B cell (primary cell): ENCODE measurements around the gene TAMALIN. TPM values are rescaled to one million over a fixed set of nuclear protein-coding genes. Genes with fewer than 3 reads are reported as not detected.

Experiments used
- ATAC-seq: fragments of 200-7000 bp; cut with Tn5 transposase; one replicate; pipeline ENCODE4 v1.10.0; 2021; ENCODE audit warnings: low read depth, mild to moderate bottlenecking, moderate number of reproducible peaks, moderate library complexity
- CTCF ChIA-PET: fragments of 350-600 bp; sonication (Branson Sonifier 250); formaldehyde crosslinking; loops from one replicate; lab custom pipeline; 2021; ENCODE audit warnings: antibody characterized with exemption, inconsistent platforms; lab: Charles Lee
- POLR2A ChIA-PET: fragments of 350-600 bp; sonication (Branson Sonifier 250); formaldehyde crosslinking; loops from one replicate; lab custom pipeline; 2021; ENCODE audit warnings: antibody characterized with exemption; lab: Charles Lee
- DNase-seq: peaks from one replicate; pipeline ENCODE4 v3.0.0; 2013
- H2AFZ ChIP-seq: 2 replicates; pipeline ENCODE4 v1.6.1; 2012; ENCODE audit warnings: mild to moderate bottlenecking, low read depth, low read length; ENCODE audit not compliant: insufficient read depth, poor library complexity, severe bottlenecking
- H3K27ac ChIP-seq, 2 donors: 1 replicate in 1 of 2; 2 replicates in 1 of 2; pipeline ENCODE4 v1.5.1; 2012 to 2013; ENCODE audit warnings: low read length in 2 of 2, mild to moderate bottlenecking in 2 of 2, moderate library complexity in 1 of 2
- H3K27me3 ChIP-seq, 4 experiments: fragments of 200-600 bp in 1 of 4; sonication (generic) in 1 of 4; replicated peaks in 1 of 4; 1 replicate in 2 of 4; 2 replicates in 2 of 4; pipeline versions ENCODE4 v1.6.1 to v1.7.0; 2013 to 2016; ENCODE audit warnings: low read length in 3 of 4, mild to moderate bottlenecking in 2 of 4, mixed read lengths in 1 of 4, moderate library complexity in 1 of 4; ENCODE audit not compliant: insufficient read depth in 4 of 4, control insufficient read depth in 3 of 4; ENCODE audit errors: control extremely low read depth in 1 of 4
- H3K36me3 ChIP-seq, 2 experiments: replicated peaks in 1 of 2; 1 replicate in 1 of 2; 2 replicates in 1 of 2; pipeline versions ENCODE4 v1.6.1 to v1.7.1; 2013; ENCODE audit warnings: low read length in 1 of 2; ENCODE audit not compliant: insufficient read depth in 2 of 2, control insufficient read depth in 1 of 2; ENCODE audit errors: control extremely low read depth in 1 of 2, extremely low read depth in 1 of 2
- H3K4me1 ChIP-seq, 2 donors: fragments of 200-600 bp in 1 of 2; sonication (generic) in 1 of 2; 1 replicate in 1 of 2; 2 replicates in 1 of 2; pipeline versions ENCODE4 v1.5.1 to v1.6.1; 2013 to 2017; ENCODE audit warnings: low read length in 2 of 2; ENCODE audit not compliant: control insufficient read depth in 2 of 2, insufficient read depth in 2 of 2
- H3K4me2 ChIP-seq: replicated peaks from 2 replicates; pipeline ENCODE3; 2012; ENCODE audit warnings: mild to moderate bottlenecking, low read depth, low read length; ENCODE audit not compliant: poor library complexity, severe bottlenecking
- H3K4me3 ChIP-seq, 5 experiments: fragments of 200-600 bp in 1 of 5; sonication (generic) in 1 of 5; 1 replicate in 3 of 5; 2 replicates in 2 of 5; pipeline versions ENCODE4 v1.5.1 to v1.7.0; 2011 to 2016; ENCODE audit warnings: low read length in 4 of 5, mild to moderate bottlenecking in 4 of 5, low read depth in 2 of 5, control low read depth in 1 of 5, moderate library complexity in 1 of 5; ENCODE audit not compliant: insufficient read depth in 1 of 5; ENCODE audit errors: control extremely low read depth in 1 of 5, extremely low read depth in 1 of 5
- H3K79me2 ChIP-seq: fragments of 200-600 bp; sonication (generic); one replicate; pipeline ENCODE4 v1.6.0; 2016; ENCODE audit warnings: low read length; ENCODE audit not compliant: control insufficient read depth, insufficient read depth
- H3K9ac ChIP-seq: fragments of 200-600 bp; sonication (generic); 2 replicates; pipeline ENCODE4 v1.6.1; 2017; ENCODE audit warnings: mild to moderate bottlenecking, low read length, moderate library complexity
- H3K9me3 ChIP-seq, 3 donors: one replicate each; pipeline versions ENCODE4 v1.6.1 to v1.7.1; 2013; ENCODE audit warnings: low read length in 2 of 3; ENCODE audit not compliant: control insufficient read depth in 2 of 3, insufficient read depth in 1 of 3; ENCODE audit errors: control extremely low read depth in 1 of 3
- H4K20me1 ChIP-seq: 2 replicates; pipeline ENCODE4 v1.6.0; 2012; ENCODE audit warnings: mild to moderate bottlenecking, low read length; ENCODE audit not compliant: insufficient read depth, control insufficient read depth, poor library complexity, severe bottlenecking
- H3K27ac Mint-ChIP-seq: one replicate; pipeline ENCODE4 v1.8.0; 2021; ENCODE audit warnings: mixed read lengths
- H3K27me3 Mint-ChIP-seq: one replicate; pipeline ENCODE4 v1.8.0; 2021; ENCODE audit warnings: mixed read lengths
- H3K4me1 Mint-ChIP-seq: one replicate; pipeline ENCODE4 v1.8.0; 2021; ENCODE audit warnings: mixed read lengths
- H3K4me3 Mint-ChIP-seq: one replicate; pipeline ENCODE4 v1.8.0; 2021; ENCODE audit warnings: mixed read lengths
- H3K9me3 Mint-ChIP-seq: one replicate; pipeline ENCODE4 v1.8.0; 2022; ENCODE audit warnings: mixed read lengths; ENCODE audit not compliant: insufficient read depth
- CTCF ChIP-seq: fragments of 200-600 bp; IDR thresholded peaks from one replicate; pipeline ENCODE4 v1.8.0; 2022; ENCODE audit warnings: antibody characterized with exemption, mild to moderate bottlenecking
- EZH2 ChIP-seq: IDR thresholded peaks from 2 replicates; pipeline ENCODE4 v1.6.1; 2012; ENCODE audit warnings: borderline replicate concordance, low read depth, mild to moderate bottlenecking, moderate library complexity, low read length; ENCODE audit not compliant: insufficient read depth, poor library complexity, severe bottlenecking
- WGBS: methylation state at CpG from one replicate; pipeline ENCODE4 v1.1.5; 2013; ENCODE audit warnings: missing lambda C conversion rate; ENCODE audit not compliant: insufficient coverage; 5-methylcytosine and 5-hydroxymethylcytosine counted together
- intact Hi-C: fragments of 100-400 bp; cut with micrococcal nuclease; formaldehyde crosslinking; loops from one replicate; pipeline ENCODE4 v1.10.0; 2022
- polyA plus RNA-seq: library from polyadenylated mRNA; depleted of rRNA; stranded (reverse); fragments of >200 nt; gene quantifications from 2 replicates; pipeline ENCODE4 v1.2.3, GENCODE V29; 2012
- total RNA-seq, 2 donors: library from RNA; stranded (reverse); fragments of 120-200 nt in 1 of 2; gene quantifications; 1 replicate in 1 of 2; 2 replicates in 1 of 2; pipeline versions ENCODE4 v1.2.3 to v1.2.4, GENCODE V29; 2013 to 2022

The TAMALIN gene
- total and polyA plus RNA-seq, 2 donors (not counting 1 experiment from before 2014, with no cell fraction given), result 139 to 151 TPM

- 31% methylated on average over 2 of the region's 2 CpGs for WGBS
- Mint-ChIP-seq H3K4me1 (peaks cover 50% of the 10 kb centered on the region), H3K27me3 (no peaks in the 10 kb centered on the region), H3K9me3 (no peaks in the 10 kb centered on the region), H3K4me3 (no peak overlapping the region), H3K27ac (no peak overlapping the region)
- Histone ChIP-seq H3K79me2 (no peaks in the 10 kb centered on the region), H3K4me3 (no peak overlapping the region), H3K4me2 (no peak overlapping the region), H4K20me1 (no peaks in the 10 kb centered on the region), H3K27ac (no peak overlapping the region), H3K36me3 (no peaks in the 10 kb centered on the region), H2AFZ (no peak overlapping the region), H3K27me3 (no peaks in the 10 kb centered on the region), H3K4me1 (peaks cover 47 to 48% of the 10 kb centered on the region in 2 donors), H3K9me3 (no peaks in the 10 kb centered on the region), H3K9ac (no peak overlapping the region)
- intact Hi-C loops, result loop anchor here (5.0 kb wide), 1 partner anchor 97 kb away; no protein-coding TSS in a partner anchor
- DNase-seq, result no peak
- no peak for ATAC-seq
- ChIA-PET POLR2A (no interaction called here), CTCF (interaction anchor here (0.9 to 1.6 kb wide), 4 partner anchors 9 to 110 kb away, joined by 3 to 5 read pairs (median 3); no protein-coding TSS in a partner anchor)
- TF ChIP-seq EZH2 (no peak), CTCF (no peak)
Measured at GRCh38 chr12:51974646-51975045, 32.1 kb upstream of the TAMALIN start.

- intact Hi-C loops, result no loop called here
Measured at GRCh38 chr12:51975196-51975595, 31.6 kb upstream of the TAMALIN start.

More at GRCh38 chr12:51975196-51975595, 31.6 kb upstream of the TAMALIN start:
- ChIA-PET CTCF (interaction anchor here (1.0 to 2.1 kb wide), 5 partner anchors 9 to 109 kb away, joined by 3 to 5 read pairs (median 4); no protein-coding TSS in a partner anchor), POLR2A (no interaction called here)
- Histone ChIP-seq H3K4me2 (no peak overlapping the region), H3K79me2 (no peaks in the 10 kb centered on the region), H3K4me1 (peaks cover 44 to 45% of the 10 kb centered on the region in 2 donors), H2AFZ (no peak overlapping the region), H3K27ac (no peak overlapping the region), H3K9ac (no peak overlapping the region), H3K4me3 (no peak overlapping the region), H3K9me3 (no peaks in the 10 kb centered on the region), H3K36me3 (no peaks in the 10 kb centered on the region), H4K20me1 (no peaks in the 10 kb centered on the region), H3K27me3 (no peaks in the 10 kb centered on the region)
- DNase-seq, result no peak
- H3K4me1 Mint-ChIP-seq, result peaks cover 49% of the 10 kb centered on the region
- H3K4me3 Mint-ChIP-seq, result no peak overlapping the region
- 83% methylated on average over 5 of the region's 8 CpGs for WGBS
- H3K27ac Mint-ChIP-seq, result no peak overlapping the region
- no peaks in the 10 kb centered on the region for H3K9me3 Mint-ChIP-seq
- H3K27me3 Mint-ChIP-seq, result no peaks in the 10 kb centered on the region
- no peak for ATAC-seq
- TF ChIP-seq CTCF, result no peak
- no peak for TF ChIP-seq EZH2
